Breast epithelium (tissue), 3 donors: ENCODE results near the gene PAPPA.

ENCODE experiments used
- CTCF ChIP-seq, 3 donors: fragments of 450-650 bp; IDR thresholded peaks; one replicate each; pipeline ENCODE4 v1.5.1; 2016 to 2017; ENCODE audit warnings: antibody characterized with exemption in 3 of 3, mild to moderate bottlenecking in 3 of 3, moderate library complexity in 3 of 3
- POLR2A ChIP-seq: fragments of 450-650 bp; IDR thresholded peaks from one replicate; pipeline ENCODE4 v1.6.1; 2016; ENCODE audit warnings: antibody characterized with exemption, mild to moderate bottlenecking, moderate library complexity
- POLR2AphosphoS5 ChIP-seq, 3 donors: sonication (generic); formaldehyde crosslinking; IDR thresholded peaks; one replicate each; pipeline ENCODE4 v1.6.1; 2017; ENCODE audit warnings: antibody characterized with exemption in 3 of 3

- no peak for TF ChIP-seq POLR2AphosphoS5 (IDR thresholded peaks at IDR 0.05)
- no peak for TF ChIP-seq CTCF (IDR thresholded peaks at IDR 0.05)
- TF ChIP-seq POLR2A = no peak
Observed at GRCh38 chr9:116434314-116434713, 280.7 kb downstream of the PAPPA start.
